GM12891 (cell line): ENCODE results near the gene C1orf159.

ENCODE experiments used
- DNase-seq: peaks from one replicate; pipeline ENCODE4 v3.0.0; 2011; ENCODE audit warnings: low spot score; ENCODE audit not compliant: insufficient read length
- FAIRE-seq: peaks from 2 replicates; lab custom pipeline; 2011; peaks lifted over from hg19 to GRCh38; lab: Jason Lieb, UNC
- PAX5 ChIP-seq: IDR thresholded peaks from 2 replicates; pipeline ENCODE4 v1.6.1; 2011; ENCODE audit warnings: low read length, moderate library complexity, mild to moderate bottlenecking; ENCODE audit not compliant: insufficient read depth, severe bottlenecking
- POLR2A ChIP-seq: IDR thresholded peaks from 2 replicates; pipeline ENCODE4 v1.6.1; 2011; ENCODE audit warnings: low read depth, low read length, control low read depth
- POLR2AphosphoS5 ChIP-seq: IDR thresholded peaks from 2 replicates; pipeline ENCODE4 v1.6.1; 2011; ENCODE audit warnings: low read depth, low read length, control low read depth
- POU2F2 ChIP-seq: IDR thresholded peaks from 2 replicates; pipeline ENCODE4 v1.6.1; 2011; ENCODE audit warnings: low read depth, mild to moderate bottlenecking, control low read depth, low read length, moderate library complexity
- SPI1 ChIP-seq: IDR thresholded peaks from 2 replicates; pipeline ENCODE4 v1.6.1; 2011; ENCODE audit warnings: low read depth, low read length, control low read depth
- TAF1 ChIP-seq: IDR thresholded peaks from 2 replicates; pipeline ENCODE4 v1.6.1; 2011; ENCODE audit warnings: low read depth, low read length, control low read depth

Gene C1orf159

GRCh38 chr1:1091344-1092148, 24.3 kb downstream of the C1orf159 start:
- DNase-seq (peak; percentile 41), FAIRE-seq (no peak)
- TF ChIP-seq SPI1 (no peak), TAF1 (no peak), PAX5 (no peak), POLR2AphosphoS5 (no peak), POU2F2 (no peak), POLR2A (no peak)

- no peak for DNase-seq
- no peak for FAIRE-seq
- TF ChIP-seq TAF1: no peak
- TF ChIP-seq PAX5: no peak
- TF ChIP-seq POLR2AphosphoS5: no peak
- no peak for TF ChIP-seq POLR2A
- TF ChIP-seq SPI1: no peak
- no peak for TF ChIP-seq POU2F2
These were observed 25.2 kb downstream of the C1orf159 start for GRCh38 chr1:1090424-1091343.

DNA sequence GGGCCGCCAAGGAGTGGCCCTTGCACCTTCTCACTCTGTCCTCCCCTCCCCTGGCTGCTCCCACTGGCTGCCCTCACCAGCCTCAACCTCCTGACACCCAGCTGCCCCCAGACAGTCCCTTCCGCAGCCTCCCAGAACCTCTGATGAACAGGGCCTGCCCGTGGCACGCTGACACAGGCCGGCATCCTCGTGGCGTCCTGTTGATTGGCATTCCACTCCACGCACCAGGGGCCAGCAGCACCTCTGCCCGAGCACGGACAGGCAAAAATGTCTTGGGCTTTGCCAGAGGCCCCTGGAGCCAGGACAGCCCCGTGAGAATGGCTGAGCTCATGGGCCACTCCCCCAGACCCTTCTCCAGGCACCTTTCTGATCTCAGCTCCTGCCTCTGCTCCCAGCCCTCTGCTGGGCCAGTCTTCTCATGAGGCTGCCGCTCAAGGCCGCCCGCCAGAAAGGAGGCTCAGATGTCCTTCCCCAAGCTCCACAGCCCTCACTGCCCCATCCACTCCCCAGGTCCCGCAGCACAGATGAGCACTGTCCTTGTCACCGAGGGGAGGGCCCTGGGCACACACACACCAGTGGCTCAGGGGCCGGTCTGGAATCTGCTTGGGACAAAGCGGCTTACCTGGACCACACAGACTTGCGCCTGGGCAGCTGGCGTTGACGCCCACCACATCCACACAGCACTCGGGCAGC, 26.0 kb downstream of the C1orf159 start:
- TF ChIP-seq PAX5 (no peak), POLR2A (no peak), TAF1 (no peak), POLR2AphosphoS5 (no peak), SPI1 (no peak), POU2F2 (no peak)
- FAIRE-seq: no peak
- no peak for DNase-seq

DNA sequence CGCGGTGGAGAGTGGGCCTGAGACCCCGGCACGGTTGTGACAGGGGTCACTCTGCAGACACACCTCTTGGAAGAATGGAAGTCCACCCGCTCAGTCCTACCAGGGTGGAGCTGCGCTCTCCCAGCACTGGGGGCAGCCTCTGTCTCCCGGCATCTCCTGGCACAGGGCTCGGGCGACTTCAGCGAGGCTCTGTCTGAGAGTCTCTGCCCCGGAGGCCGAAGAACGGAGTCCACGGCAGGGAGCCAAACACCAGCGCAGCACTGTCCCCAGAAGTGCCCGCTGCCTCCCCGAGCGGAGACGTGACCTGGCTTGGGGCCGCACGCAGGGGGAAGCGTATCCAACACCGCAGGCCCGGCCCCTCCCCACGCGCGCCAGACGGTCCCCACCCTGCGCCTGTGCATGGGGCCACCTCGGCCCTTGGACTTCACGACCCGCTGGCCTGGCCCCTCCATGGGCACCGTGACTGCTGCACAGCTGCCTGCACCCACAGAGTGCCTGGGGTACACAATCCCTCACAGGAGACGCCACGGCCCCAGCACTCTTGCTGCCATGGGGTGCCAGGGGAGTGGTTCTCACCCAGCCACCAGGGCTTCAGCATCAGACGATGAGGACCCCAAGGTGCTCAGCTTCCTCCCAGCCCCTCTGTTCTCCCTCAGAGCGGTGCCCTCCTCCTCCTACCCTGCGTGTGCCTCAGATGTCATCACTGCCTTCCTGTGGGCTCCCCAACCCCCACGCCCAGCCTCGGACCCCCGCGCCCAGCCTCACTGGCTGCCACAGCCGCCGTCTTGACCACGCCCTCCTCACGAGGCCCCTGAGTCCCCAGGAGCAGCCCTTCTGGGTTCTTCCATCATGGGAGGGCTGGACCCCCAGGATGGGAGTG, 26.8 kb downstream of the C1orf159 start:
- no peak for TF ChIP-seq POLR2AphosphoS5
- TF ChIP-seq POLR2A: no peak
- no peak for TF ChIP-seq POU2F2
- TF ChIP-seq SPI1: no peak
- TF ChIP-seq TAF1: no peak
- TF ChIP-seq PAX5: no peak
- no peak for FAIRE-seq

DNA sequence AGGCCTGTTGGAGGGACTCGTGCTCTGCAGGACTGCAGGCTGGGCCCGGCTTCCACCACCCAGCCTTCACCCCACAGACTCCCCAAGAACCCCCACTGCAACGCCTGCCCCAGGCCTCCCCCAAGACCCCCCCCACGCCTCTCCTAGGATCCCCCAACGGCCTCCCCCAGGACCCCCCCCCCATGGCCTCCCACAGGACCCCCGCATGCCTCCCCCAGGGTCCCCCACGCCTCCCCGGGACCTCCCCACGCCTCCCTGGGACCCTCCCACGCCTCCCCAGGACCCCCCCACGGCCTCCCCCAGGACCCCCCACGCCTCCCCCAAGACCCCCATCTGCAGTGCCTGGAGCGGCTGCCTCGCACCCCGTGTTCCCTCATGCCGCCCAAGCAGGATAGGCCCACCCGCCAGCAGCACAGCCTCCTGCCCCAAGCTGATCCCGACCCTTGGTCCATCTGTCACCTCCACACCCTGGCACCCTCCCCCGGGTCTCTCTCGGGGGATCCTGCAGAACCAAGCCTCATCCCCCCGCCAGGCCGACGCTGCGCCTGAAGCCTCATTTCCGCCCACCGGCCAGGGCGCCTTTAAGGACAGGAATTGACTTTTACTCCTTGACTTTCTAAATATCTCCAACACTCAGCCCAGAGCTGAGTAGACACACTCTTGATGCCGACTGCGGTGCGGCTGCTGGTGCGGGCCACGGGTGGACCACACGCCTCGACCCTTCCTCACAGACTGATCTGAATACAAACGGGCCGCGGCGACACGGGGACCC, 27.7 kb downstream of the C1orf159 start:
- FAIRE-seq (no peak), DNase-seq (peak; percentile 27)
- TF ChIP-seq POLR2A (no peak), POLR2AphosphoS5 (no peak), PAX5 (no peak), POU2F2 (no peak), TAF1 (no peak), SPI1 (no peak)

More for the DNA sequence above, 26.8 kb downstream of the C1orf159 start:
- DNase-seq: no peak

- TF ChIP-seq POLR2AphosphoS5 (no peak), SPI1 (no peak)
- no peak for FAIRE-seq
- no peak for DNase-seq
These were observed 28.4 kb downstream of the C1orf159 start for GRCh38 chr1:1087351-1088028.

GRCh38 chr1:1086911-1087341, 29.0 kb downstream of the C1orf159 start:
- no peak for DNase-seq
- no peak for FAIRE-seq
- TF ChIP-seq POLR2AphosphoS5 (no peak), POU2F2 (no peak), TAF1 (no peak), SPI1 (no peak)
